SU-DHL-6 (cell line): ENCODE results near the gene KCNJ12.
"Not testable (repeated sequence)": the region's sequence is repeated elsewhere in the genome, so short reads cannot be mapped to it uniquely, and the experiment has no call there.

Source experiments
- H2AFZ ChIP-seq: fragments of 200-600 bp; sonication (generic); 2 replicates; pipeline ENCODE4 v1.6.1; 2014; ENCODE audit warnings: low read depth, mild to moderate bottlenecking, moderate library complexity, mixed read lengths, antibody characterized with exemption, low read length; ENCODE audit not compliant: severe bottlenecking
- H3F3A ChIP-seq: fragments of 200-600 bp; shearing (Covaris generic); 2 replicates; pipeline ENCODE4 v1.6.0; 2016; ENCODE audit warnings: antibody characterized with exemption, mild to moderate bottlenecking; ENCODE audit not compliant: insufficient read depth
- H3K27ac ChIP-seq: fragments of 200-600 bp; sonication (generic); 2 replicates; pipeline ENCODE4 v1.5.1; 2016; ENCODE audit warnings: low read depth, mild to moderate bottlenecking, low read length, moderate library complexity, mixed read lengths
- H3K27me3 ChIP-seq: fragments of 200-600 bp; sonication (generic), shearing (Covaris generic); 2 replicates; pipeline ENCODE4 v1.6.0; 2014; ENCODE audit warnings: mild to moderate bottlenecking, low read length
- H3K36me3 ChIP-seq: fragments of 200-600 bp; sonication (generic); 2 replicates; pipeline ENCODE4 v1.6.1; 2014; ENCODE audit warnings: mild to moderate bottlenecking, low read length, mixed read lengths
- H3K4me2 ChIP-seq: fragments of 300-600, 200-600 bp; shearing (Covaris generic), sonication (generic); 2 replicates; pipeline ENCODE4 v1.6.0; 2014; ENCODE audit warnings: low read length, low read depth, mild to moderate bottlenecking; ENCODE audit not compliant: poor library complexity, severe bottlenecking
- H3K4me3 ChIP-seq: fragments of 200-600 bp; sonication (generic); 2 replicates; pipeline ENCODE4 v1.5.1; 2014; ENCODE audit warnings: antibody characterized with exemption, low read length, mild to moderate bottlenecking, mixed read lengths; ENCODE audit not compliant: insufficient read depth, poor library complexity, severe bottlenecking
- H3K79me2 ChIP-seq: fragments of 200-600 bp; sonication (generic); 2 replicates; pipeline ENCODE4 v1.6.1; 2014; ENCODE audit warnings: mild to moderate bottlenecking, low read length, moderate library complexity; ENCODE audit not compliant: insufficient read depth
- H3K9ac ChIP-seq: fragments of 200-600 bp; sonication (generic); 2 replicates; pipeline ENCODE4 v1.7.0; 2014; ENCODE audit warnings: mild to moderate bottlenecking, low read length
- H3K9me2 ChIP-seq: fragments of 200-600 bp; sonication (generic); replicated peaks from 2 replicates; pipeline ENCODE4 v1.6.1; 2014; ENCODE audit warnings: low read length; ENCODE audit not compliant: insufficient read depth
- H3K9me3 ChIP-seq: fragments of 200-600 bp; sonication (generic); 2 replicates; pipeline ENCODE4 v1.6.1; 2014; ENCODE audit warnings: low read length, mixed read lengths; ENCODE audit not compliant: insufficient read depth
- H4K20me1 ChIP-seq: fragments of 200-600 bp; sonication (generic); 2 replicates; pipeline ENCODE4 v1.6.1; 2014; ENCODE audit warnings: low read depth, mild to moderate bottlenecking, antibody characterized with exemption, low read length, moderate library complexity, mixed read lengths
- EZH2phosphoT487 ChIP-seq: fragments of 200-600 bp; sonication (generic), shearing (Covaris generic); conservative IDR thresholded peaks from 2 replicates; pipeline ENCODE4 v1.6.1; 2018; ENCODE audit warnings: mild to moderate bottlenecking, antibody characterized with exemption, low read length, moderate library complexity, mixed read lengths
- TF ChIP-seq, protein P1 (sequence below): fragments of 200-600 bp; sonication (generic); IDR thresholded peaks from one replicate; pipeline ENCODE4 v1.5.1; 2017; ENCODE audit warnings: antibody characterized with exemption, mild to moderate bottlenecking, low read length, moderate library complexity; ENCODE audit not compliant: insufficient read depth, poor library complexity, severe bottlenecking

The KCNJ12 gene

DNA sequence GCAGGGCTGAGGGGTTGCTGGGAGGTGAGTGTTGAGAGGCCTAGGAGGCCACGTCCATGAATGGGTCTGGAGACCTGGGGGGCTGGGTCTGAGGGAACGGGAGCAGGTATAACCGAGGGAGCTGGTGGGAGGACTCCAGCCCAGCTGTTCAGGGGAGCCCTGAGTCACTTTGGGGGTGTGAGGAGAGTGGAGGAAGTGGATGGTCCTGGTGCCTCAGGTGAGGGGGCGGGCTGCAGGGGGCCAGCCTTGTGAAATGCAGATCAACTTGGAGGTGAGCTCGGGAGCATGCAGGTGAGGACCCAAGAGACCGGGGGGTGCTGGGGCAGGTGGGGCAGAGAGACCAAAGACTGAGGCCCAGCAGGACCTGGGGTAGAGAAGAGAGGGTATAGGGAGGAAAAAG, 79.6 kb downstream of the KCNJ12 start:
- H3K4me3 ChIP-seq: no peak overlapping the region
- no peaks in the 10 kb centered on the region for H4K20me1 ChIP-seq
- TF ChIP-seq EZH2phosphoT487: no peak
- TF ChIP-seq, protein P1, sequence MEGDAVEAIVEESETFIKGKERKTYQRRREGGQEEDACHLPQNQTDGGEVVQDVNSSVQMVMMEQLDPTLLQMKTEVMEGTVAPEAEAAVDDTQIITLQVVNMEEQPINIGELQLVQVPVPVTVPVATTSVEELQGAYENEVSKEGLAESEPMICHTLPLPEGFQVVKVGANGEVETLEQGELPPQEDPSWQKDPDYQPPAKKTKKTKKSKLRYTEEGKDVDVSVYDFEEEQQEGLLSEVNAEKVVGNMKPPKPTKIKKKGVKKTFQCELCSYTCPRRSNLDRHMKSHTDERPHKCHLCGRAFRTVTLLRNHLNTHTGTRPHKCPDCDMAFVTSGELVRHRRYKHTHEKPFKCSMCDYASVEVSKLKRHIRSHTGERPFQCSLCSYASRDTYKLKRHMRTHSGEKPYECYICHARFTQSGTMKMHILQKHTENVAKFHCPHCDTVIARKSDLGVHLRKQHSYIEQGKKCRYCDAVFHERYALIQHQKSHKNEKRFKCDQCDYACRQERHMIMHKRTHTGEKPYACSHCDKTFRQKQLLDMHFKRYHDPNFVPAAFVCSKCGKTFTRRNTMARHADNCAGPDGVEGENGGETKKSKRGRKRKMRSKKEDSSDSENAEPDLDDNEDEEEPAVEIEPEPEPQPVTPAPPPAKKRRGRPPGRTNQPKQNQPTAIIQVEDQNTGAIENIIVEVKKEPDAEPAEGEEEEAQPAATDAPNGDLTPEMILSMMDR: no peak
- no peak overlapping the region for H3K27ac ChIP-seq
- no peaks in the 10 kb centered on the region for H3K79me2 ChIP-seq
- H3K9me3 ChIP-seq: no peaks in the 10 kb centered on the region
- no peaks in the 10 kb centered on the region for H3K36me3 ChIP-seq
- H3F3A ChIP-seq: no peaks in the 10 kb centered on the region
- no peaks in the 10 kb centered on the region for H3K27me3 ChIP-seq
- no peaks in the 10 kb centered on the region for H3K9me2 ChIP-seq
- H2AFZ ChIP-seq: no peak overlapping the region
- no peak overlapping the region for H3K4me2 ChIP-seq
- H3K9ac ChIP-seq: no peak overlapping the region

DNA sequence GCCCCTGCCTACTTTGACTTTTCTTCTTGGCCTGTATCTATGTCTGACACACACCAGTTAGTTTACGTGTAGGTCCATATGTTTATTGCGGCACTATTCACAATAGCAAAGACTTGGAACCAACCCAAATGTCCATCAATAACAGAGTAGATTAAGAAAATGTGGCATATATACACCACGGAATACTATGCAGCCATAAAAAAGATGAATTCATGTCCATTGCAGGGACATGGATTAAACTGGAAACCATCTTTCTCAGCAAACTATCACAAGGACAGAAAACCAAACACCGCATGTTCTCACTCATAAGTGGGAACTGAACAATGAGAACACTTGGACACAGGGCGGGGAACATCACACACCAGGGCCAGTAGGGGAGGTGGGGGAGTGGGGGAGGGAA, 80.3 kb downstream of the KCNJ12 start:
- H4K20me1 ChIP-seq, H3F3A ChIP-seq, H3K9ac ChIP-seq, H2AFZ ChIP-seq, H3K79me2 ChIP-seq, H3K27me3 ChIP-seq, H3K9me3 ChIP-seq, H3K27ac ChIP-seq, H3K4me3 ChIP-seq, H3K4me2 ChIP-seq, H3K36me3 ChIP-seq, H3K9me2 ChIP-seq: not testable (repeated sequence)

DNA sequence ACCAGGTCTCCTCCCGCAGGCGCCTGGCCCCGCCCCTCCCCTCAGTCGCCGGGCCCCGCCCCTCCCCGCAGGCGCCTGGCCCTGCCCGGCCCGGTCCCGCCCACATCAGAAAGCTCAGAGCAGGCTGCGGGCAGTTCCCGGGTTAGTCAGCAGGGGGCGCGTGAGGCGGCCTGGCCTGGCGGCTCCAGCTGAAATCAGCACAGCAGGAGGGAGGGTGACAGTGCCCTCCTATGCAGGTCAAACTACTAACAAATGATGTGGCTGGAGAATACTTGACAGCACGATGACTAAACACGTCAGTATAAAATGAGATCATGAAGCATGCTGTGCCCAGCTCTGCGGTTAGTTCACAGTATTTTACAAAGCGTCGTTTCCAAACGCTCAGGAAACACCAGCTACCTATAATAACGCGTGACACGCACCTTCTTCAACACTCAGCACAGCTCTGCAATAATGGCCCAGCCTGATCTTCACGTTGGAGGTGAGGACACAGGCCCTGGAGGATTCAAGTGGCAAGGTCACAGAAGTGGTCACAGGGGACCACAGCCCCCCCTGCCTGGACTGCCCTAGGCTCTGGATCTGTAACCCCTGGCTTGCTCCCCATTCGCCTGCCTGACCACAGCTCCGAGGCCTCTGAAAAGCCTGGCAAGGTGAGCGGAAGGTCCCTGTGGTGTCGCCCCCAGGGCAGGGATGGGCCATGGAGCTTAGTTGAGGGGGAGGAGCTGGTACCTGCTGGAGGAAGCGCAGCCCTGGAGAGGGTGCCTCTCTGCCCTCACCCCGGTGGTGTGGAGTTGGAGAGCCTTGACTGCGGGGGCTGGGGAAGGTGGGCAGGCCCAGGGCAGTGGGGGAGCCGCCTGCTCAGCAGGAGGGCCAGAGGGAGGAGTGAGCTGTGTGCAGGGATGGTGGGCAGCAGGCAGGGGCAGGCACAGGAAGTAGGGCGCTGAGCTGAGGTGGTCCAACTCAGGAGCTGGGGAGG, 81.2 kb downstream of the KCNJ12 start:
- H3K27ac ChIP-seq: no peak overlapping the region
- no peaks in the 10 kb centered on the region for H3K9me2 ChIP-seq
- no peaks in the 10 kb centered on the region for H3K9me3 ChIP-seq
- no peaks in the 10 kb centered on the region for H3K27me3 ChIP-seq
- no peaks in the 10 kb centered on the region for H3K79me2 ChIP-seq
- no peak overlapping the region for H3K4me2 ChIP-seq
- TF ChIP-seq, protein P1: peak; percentile 87
- no peak for TF ChIP-seq EZH2phosphoT487
- no peak overlapping the region for H2AFZ ChIP-seq
- H3K4me3 ChIP-seq: no peak overlapping the region
- no peaks in the 10 kb centered on the region for H3K36me3 ChIP-seq
- H4K20me1 ChIP-seq: no peaks in the 10 kb centered on the region
- no peak overlapping the region for H3K9ac ChIP-seq
- H3F3A ChIP-seq: no peaks in the 10 kb centered on the region

DNA sequence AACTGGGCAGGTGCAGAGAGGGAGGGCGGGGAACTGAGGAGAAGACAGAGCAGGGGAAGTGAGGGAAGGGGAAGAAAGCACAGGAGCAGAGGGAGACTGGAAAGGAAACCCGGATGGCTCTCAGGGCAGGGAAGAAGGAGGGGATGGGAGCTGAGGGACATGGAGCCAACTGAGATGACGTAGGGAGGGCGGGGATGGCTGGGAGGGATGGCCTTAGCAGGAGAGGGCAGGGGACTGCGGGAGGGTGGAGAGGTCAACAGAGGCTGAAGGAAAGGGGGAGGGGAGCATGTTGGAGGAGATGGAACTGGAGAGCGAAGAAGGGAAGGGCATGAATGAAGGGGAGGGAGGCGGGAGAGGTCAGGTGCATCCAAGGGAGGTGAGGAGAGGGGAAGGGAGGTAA, 81.9 kb downstream of the KCNJ12 start:
- TF ChIP-seq, protein P1: no peak
- TF ChIP-seq EZH2phosphoT487: no peak
- no peaks in the 10 kb centered on the region for H3K9me3 ChIP-seq
- H3K4me3 ChIP-seq: no peak overlapping the region
- no peaks in the 10 kb centered on the region for H3F3A ChIP-seq
- H3K4me2 ChIP-seq: no peak overlapping the region
- no peak overlapping the region for H3K9ac ChIP-seq
- H3K79me2 ChIP-seq: no peaks in the 10 kb centered on the region
- H2AFZ ChIP-seq: no peak overlapping the region
- H3K27me3 ChIP-seq: no peaks in the 10 kb centered on the region
- H3K27ac ChIP-seq: no peak overlapping the region
- no peaks in the 10 kb centered on the region for H3K9me2 ChIP-seq
- no peaks in the 10 kb centered on the region for H3K36me3 ChIP-seq
- no peaks in the 10 kb centered on the region for H4K20me1 ChIP-seq
